Colonic mucosa (tissue), 4 donors: ENCODE measurements around the gene PPFIA2. TPM values are rescaled to one million over a fixed set of nuclear protein-coding genes. Genes with fewer than 3 reads are reported as not detected.

ENCODE experiments used
- DNase-seq: peaks from one replicate; pipeline ENCODE4 v3.0.0-alpha.2; 2020
- H3K27ac ChIP-seq: fragments of 200-600 bp; one replicate; pipeline ENCODE4 v1.8.0; 2021
- H3K27me3 ChIP-seq: fragments of 200-600 bp; one replicate; pipeline ENCODE4 v1.8.0; 2021
- H3K36me3 ChIP-seq: fragments of 200-600 bp; one replicate; pipeline ENCODE4 v1.8.0; 2021
- H3K4me1 ChIP-seq: fragments of 200-600 bp; one replicate; pipeline ENCODE4 v1.8.0; 2021; ENCODE audit warnings: mild to moderate bottlenecking
- H3K4me3 ChIP-seq: fragments of 200-600 bp; one replicate; pipeline ENCODE4 v1.8.0; 2021
- H3K9ac ChIP-seq, 2 donors: one replicate each; pipeline ENCODE4 v1.7.0; 2013; ENCODE audit warnings: control low read depth in 2 of 2, low read depth in 2 of 2, low read length in 2 of 2
- H3K9me3 ChIP-seq: fragments of 200-600 bp; one replicate; pipeline ENCODE4 v1.8.0; 2021
- intact Hi-C: fragments of 100-400 bp; cut with DNase I; formaldehyde crosslinking; loops from one replicate; pipeline ENCODE4 v1.14.1; 2022
- total RNA-seq, 2 donors: library from RNA; stranded (reverse); fragmentation: NEBNext Ultra II Directional in 1 of 2; extraction: Animal tissue kit (Norgen Biotek cat#: 25700) in 1 of 2; gene quantifications; one replicate each; pipeline ENCODE4 v1.2.1, GENCODE V29; 2021
- TF ChIP-seq, protein P1 (sequence below): fragments of 200-600 bp; IDR thresholded peaks from one replicate; pipeline ENCODE4 v1.8.0; 2022; ENCODE audit warnings: antibody characterized with exemption, mild to moderate bottlenecking
- donor health status: healthy.
- donor health status: DM: no; HTN: no; CAD: no.
- donor health status: DM: no; HTN: no; CAD: no.

PPFIA2 gene
- total RNA-seq, 2 donors from 2014 or later, result 0.49 to 2.2 TPM

DNA sequence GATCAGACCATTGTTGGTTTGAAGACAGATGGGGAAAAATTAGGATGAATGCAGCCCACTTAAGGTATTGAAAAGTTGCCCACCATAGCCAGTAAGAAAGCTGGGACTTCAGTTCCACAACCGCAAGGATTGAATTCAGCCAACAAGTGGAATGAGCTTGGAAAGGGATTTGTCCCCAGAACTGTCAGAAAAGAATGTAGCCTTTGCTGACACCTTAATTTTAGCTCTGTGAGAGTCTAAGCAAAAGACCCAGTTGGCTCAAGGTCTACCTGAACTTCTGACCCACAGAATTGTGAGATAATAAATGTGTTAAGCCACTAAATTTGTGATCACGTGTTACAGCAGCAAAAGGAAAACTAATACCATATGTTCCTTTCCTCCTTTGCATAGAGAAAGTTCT, 29.4 kb downstream of the PPFIA2 start:
- TF ChIP-seq, protein P1, sequence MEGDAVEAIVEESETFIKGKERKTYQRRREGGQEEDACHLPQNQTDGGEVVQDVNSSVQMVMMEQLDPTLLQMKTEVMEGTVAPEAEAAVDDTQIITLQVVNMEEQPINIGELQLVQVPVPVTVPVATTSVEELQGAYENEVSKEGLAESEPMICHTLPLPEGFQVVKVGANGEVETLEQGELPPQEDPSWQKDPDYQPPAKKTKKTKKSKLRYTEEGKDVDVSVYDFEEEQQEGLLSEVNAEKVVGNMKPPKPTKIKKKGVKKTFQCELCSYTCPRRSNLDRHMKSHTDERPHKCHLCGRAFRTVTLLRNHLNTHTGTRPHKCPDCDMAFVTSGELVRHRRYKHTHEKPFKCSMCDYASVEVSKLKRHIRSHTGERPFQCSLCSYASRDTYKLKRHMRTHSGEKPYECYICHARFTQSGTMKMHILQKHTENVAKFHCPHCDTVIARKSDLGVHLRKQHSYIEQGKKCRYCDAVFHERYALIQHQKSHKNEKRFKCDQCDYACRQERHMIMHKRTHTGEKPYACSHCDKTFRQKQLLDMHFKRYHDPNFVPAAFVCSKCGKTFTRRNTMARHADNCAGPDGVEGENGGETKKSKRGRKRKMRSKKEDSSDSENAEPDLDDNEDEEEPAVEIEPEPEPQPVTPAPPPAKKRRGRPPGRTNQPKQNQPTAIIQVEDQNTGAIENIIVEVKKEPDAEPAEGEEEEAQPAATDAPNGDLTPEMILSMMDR, result no peak
- no peaks in the 10 kb centered on the region for H3K4me1 ChIP-seq
- intact Hi-C loops, result no loop called here
- no peak overlapping the region for H3K4me3 ChIP-seq
- no peaks in the 10 kb centered on the region for H3K36me3 ChIP-seq
- no peaks in the 10 kb centered on the region for H3K9me3 ChIP-seq
- H3K27ac ChIP-seq, result no peak overlapping the region
- no peak for DNase-seq
- H3K27me3 ChIP-seq, result no peaks in the 10 kb centered on the region
- H3K9ac ChIP-seq, result no peak overlapping the region

DNA sequence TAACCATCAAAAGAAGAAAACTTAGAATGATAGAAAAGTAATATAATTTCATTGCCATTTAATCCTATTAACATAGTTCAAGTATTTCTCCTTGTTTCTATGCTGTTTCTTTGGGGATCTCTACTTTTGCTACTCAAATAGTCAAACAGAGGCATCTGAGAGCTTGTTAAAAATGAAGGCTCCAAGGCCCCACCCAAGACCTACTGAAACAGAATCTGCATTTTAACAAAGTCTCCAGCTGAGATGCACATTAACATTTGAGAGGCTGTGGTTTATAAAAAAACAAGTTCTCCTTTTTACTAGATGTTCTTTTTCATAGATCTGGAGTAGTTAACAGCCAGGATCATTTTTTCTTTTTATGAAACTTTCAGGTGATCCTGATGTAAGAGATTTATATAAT, 31.8 kb downstream of the PPFIA2 start:
- no peaks in the 10 kb centered on the region for H3K36me3 ChIP-seq
- H3K4me1 ChIP-seq, result no peaks in the 10 kb centered on the region
- H3K27me3 ChIP-seq, result no peaks in the 10 kb centered on the region
- intact Hi-C loops, result no loop called here
- H3K4me3 ChIP-seq, result no peak overlapping the region
- H3K27ac ChIP-seq, result no peak overlapping the region
- TF ChIP-seq, protein P1, result no peak
- no peaks in the 10 kb centered on the region for H3K9me3 ChIP-seq
- no peak overlapping the region for H3K9ac ChIP-seq
- DNase-seq, result no peak

DNA sequence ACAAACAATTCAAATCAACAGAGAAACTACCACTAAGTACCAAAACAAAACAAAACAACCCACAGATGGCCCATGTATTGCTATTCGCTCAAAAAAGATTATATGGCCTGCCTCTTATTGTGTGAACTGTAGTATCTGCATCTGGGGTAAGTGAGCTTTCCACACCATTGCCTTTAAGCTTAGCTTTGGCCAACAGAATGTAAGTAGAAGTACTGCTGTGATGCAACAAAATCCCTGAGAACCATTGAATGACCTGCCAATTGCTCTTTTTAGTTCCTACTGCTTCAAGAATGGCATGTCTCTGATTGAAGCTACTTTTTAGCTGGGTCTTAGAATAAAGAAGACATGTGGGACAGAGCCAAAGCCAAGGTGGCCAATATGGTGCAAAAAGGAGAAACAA, 32.5 kb downstream of the PPFIA2 start:
- Histone ChIP-seq H3K9me3 (no peaks in the 10 kb centered on the region), H3K27ac (no peak overlapping the region), H3K4me3 (no peak overlapping the region), H3K36me3 (no peaks in the 10 kb centered on the region), H3K4me1 (no peaks in the 10 kb centered on the region), H3K9ac (no peak overlapping the region), H3K27me3 (no peaks in the 10 kb centered on the region)
- DNase-seq, result no peak
- intact Hi-C loops, result no loop called here
- TF ChIP-seq, protein P1, result no peak

DNA sequence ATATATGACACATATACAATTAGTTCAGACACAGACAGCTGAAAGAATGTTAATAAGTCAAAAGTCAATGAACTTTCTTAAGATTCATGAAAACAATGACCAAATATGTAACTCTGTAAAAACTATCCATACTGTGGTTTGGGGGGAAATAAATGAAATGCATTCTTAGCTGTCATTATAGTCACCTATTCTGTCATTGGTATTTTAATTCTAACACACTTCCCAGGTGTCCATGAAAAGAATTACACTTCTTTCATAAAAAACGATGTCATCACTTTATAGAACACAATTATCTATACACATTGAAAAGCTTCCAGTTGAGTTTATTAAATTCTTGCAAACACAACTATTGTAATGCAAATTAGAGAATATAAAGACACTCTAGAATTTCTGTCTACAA, 35.8 kb downstream of the PPFIA2 start:
- DNase-seq, result no peak
- Histone ChIP-seq H3K9me3 (no peaks in the 10 kb centered on the region), H3K27me3 (no peaks in the 10 kb centered on the region), H3K36me3 (no peaks in the 10 kb centered on the region), H3K27ac (no peak overlapping the region), H3K4me3 (no peak overlapping the region), H3K4me1 (no peaks in the 10 kb centered on the region), H3K9ac (no peak overlapping the region)
- TF ChIP-seq, protein P1, result no peak
- intact Hi-C loops, result no loop called here

GRCh38 chr12:81722004-81722403, 37.1 kb downstream of the PPFIA2 start:
- TF ChIP-seq, protein P1, result no peak
- intact Hi-C loops, result no loop called here
- no peak overlapping the region for H3K27ac ChIP-seq

DNA sequence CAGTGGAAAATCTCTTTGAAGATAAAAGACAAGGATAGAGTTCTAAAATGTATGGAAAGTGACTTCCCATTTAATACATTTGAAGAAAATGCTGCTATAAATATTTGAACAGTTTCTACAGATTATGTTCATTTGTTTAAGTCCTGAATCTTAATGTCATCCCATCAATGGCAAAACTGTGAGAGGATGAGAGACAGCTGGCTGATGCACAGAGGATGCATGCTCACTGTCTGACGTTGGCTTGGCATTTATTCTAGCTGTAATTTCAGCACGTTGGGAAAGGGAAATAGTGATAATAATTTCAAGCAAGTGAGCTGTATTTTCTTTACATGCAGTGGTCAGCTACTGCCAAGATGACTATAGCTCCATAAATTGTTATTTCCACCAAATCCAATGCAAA, 40.5 kb downstream of the PPFIA2 start:
- Histone ChIP-seq H3K4me3 (no peak overlapping the region), H3K36me3 (no peaks in the 10 kb centered on the region), H3K9ac (no peak overlapping the region), H3K27ac (no peak overlapping the region), H3K9me3 (no peaks in the 10 kb centered on the region), H3K27me3 (no peaks in the 10 kb centered on the region), H3K4me1 (no peaks in the 10 kb centered on the region)
- intact Hi-C loops, result no loop called here
- TF ChIP-seq, protein P1, result no peak
- DNase-seq, result no peak

More at GRCh38 chr12:81722004-81722403, 37.1 kb downstream of the PPFIA2 start:
- no peak overlapping the region for H3K4me3 ChIP-seq
- no peaks in the 10 kb centered on the region for H3K36me3 ChIP-seq
- no peaks in the 10 kb centered on the region for H3K9me3 ChIP-seq
- H3K27me3 ChIP-seq, result no peaks in the 10 kb centered on the region
- H3K4me1 ChIP-seq, result no peaks in the 10 kb centered on the region
- H3K9ac ChIP-seq, result no peak overlapping the region
- DNase-seq, result no peak
